Transverse colon (tissue), 4 donors: Measurements from ENCODE around the gene SLC10A1.

Experiments
- CTCF ChIP-seq, 5 experiments: fragments of 200-600 bp in 3 of 5; fragments of 450-650 bp in 2 of 5; sonication (generic) in 3 of 5; IDR thresholded peaks; 1 replicate in 2 of 5; 2 replicates in 3 of 5; pipeline ENCODE4 v1.5.1; 2016 to 2017; ENCODE audit warnings: antibody characterized with exemption in 5 of 5, inconsistent platforms in 3 of 5, mild to moderate bottlenecking in 2 of 5, moderate library complexity in 1 of 5
- POLR2A ChIP-seq: fragments of 450-650 bp; IDR thresholded peaks from one replicate; pipeline ENCODE4 v1.6.1; 2016; ENCODE audit warnings: antibody characterized with exemption, mild to moderate bottlenecking, moderate library complexity
- POLR2AphosphoS5 ChIP-seq, 3 donors: sonication (generic); formaldehyde crosslinking; IDR thresholded peaks; one replicate each; pipeline ENCODE4 v1.6.1; 2016; ENCODE audit warnings: antibody characterized with exemption in 3 of 3

DNA sequence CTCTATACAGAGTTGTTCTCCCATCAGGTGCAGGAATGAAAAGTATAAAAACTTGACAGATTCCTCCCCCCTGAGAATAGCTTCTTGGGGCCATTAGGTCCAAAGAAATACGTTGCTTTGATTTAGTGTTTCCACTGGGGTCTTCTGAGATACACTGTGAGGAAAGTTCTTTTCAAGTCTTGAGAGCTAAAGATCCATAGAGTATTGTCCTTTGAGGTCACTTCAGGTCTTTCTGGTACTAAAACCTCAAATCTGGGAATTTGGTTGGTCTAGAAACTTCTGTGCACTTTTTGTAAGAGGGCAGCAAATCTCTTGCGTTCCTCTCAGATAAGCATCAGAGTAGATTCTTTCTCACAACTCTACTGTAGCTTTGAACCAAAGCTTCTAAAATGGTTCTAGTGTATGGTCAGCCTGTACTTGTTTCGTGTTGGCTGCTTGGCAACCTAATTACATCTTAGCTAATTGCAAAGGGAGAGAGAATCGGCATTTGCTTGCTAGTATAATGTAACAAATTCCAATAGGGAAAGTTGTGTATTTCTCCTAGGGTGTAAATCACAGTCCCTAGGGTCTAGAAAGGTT, 20.1 kb downstream of the SLC10A1 start:
- no peak for TF ChIP-seq POLR2AphosphoS5 (IDR thresholded peaks at IDR 0.05)
- TF ChIP-seq CTCF (IDR thresholded peaks at IDR 0.05) = no peak
- TF ChIP-seq POLR2A = no peak
